ENCODE results near the gene THPO.
"Not testable (repeated sequence)": the region's sequence is repeated elsewhere in the genome, so short reads cannot be mapped to it uniquely, and the experiment has no call there.

Gene THPO

DNA sequence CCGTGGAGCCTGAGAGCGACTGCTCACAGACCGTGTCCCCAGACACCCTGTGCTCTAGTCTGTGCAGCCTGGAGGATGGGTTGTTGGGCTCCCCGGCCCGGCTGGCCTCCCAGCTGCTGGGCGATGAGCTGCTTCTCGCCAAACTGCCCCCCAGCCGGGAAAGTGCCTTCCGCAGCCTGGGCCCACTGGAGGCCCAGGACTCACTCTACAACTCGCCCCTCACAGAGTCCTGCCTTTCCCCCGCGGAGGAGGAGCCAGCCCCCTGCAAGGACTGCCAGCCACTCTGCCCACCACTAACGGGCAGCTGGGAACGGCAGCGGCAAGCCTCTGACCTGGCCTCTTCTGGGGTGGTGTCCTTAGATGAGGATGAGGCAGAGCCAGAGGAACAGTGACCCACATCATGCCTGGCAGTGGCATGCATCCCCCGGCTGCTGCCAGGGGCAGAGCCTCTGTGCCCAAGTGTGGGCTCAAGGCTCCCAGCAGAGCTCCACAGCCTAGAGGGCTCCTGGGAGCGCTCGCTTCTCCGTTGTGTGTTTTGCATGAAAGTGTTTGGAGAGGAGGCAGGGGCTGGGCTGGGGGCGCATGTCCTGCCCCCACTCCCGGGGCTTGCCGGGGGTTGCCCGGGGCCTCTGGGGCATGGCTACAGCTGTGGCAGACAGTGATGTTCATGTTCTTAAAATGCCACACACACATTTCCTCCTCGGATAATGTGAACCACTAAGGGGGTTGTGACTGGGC is 33.3 kb downstream of the THPO start:
- no peak for DNase-seq (ENCODE audit: insufficient read length)
- no peak for TF ChIP-seq POLR2AphosphoS5 (IDR thresholded peaks at IDR 0.05; ENCODE audit: low read depth, low read length)
- FAIRE-seq: no peak

- FAIRE-seq (no peak), DNase-seq (ENCODE audit: insufficient read length) (no peak)
- TF ChIP-seq POLR2A (IDR thresholded peaks at IDR 0.05; ENCODE audit: low read depth, low read length) (no peak), TAF1 (IDR thresholded peaks at IDR 0.05; ENCODE audit: borderline replicate concordance, low read depth, low read length) (no peak), POLR2AphosphoS5 (IDR thresholded peaks at IDR 0.05; ENCODE audit: low read depth, low read length) (no peak)
Measured at GRCh38 chr3:184343200-184343876, 34.7 kb downstream of the THPO start.

GRCh38 chr3:184341925-184342324 is 36.1 kb downstream of the THPO start:
- FAIRE-seq (no peak), DNase-seq (ENCODE audit: insufficient read length) (no peak)
- TF ChIP-seq POLR2AphosphoS5 (IDR thresholded peaks at IDR 0.05; ENCODE audit: low read depth, low read length) (no peak), TAF1 (IDR thresholded peaks at IDR 0.05; ENCODE audit: borderline replicate concordance, low read depth, low read length) (no peak), POLR2A (IDR thresholded peaks at IDR 0.05; ENCODE audit: low read depth, low read length) (no peak)

GRCh38 chr3:184339451-184340135 is 38.4 kb downstream of the THPO start:
- DNase-seq (ENCODE audit: insufficient read length); FAIRE-seq: not testable (repeated sequence)

DNA sequence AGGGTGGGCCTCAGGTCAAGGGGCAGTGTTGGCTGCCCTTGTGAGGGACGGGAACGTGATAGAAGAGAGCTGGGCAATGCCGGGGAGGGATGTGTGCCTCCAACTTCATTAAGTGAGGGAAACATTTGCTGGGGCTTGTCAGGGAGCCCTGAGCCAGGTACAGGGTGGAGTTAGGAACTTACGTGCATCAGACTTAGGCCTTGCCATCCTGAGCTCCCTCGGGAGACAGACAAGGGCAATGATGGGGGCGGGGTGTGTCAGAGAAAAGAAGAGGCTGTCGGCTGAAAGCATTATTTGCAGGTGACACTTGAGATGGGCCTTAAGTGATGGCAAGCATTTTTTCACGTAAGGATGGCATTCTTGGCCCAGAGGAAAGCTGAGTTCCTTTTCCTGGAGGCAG is 39.0 kb downstream of the THPO start:
- TF ChIP-seq POLR2A (IDR thresholded peaks at IDR 0.05; ENCODE audit: low read depth, low read length) (no peak), TAF1 (IDR thresholded peaks at IDR 0.05; ENCODE audit: borderline replicate concordance, low read depth, low read length) (no peak), POLR2AphosphoS5 (IDR thresholded peaks at IDR 0.05; ENCODE audit: low read depth, low read length) (no peak)
- no peak for DNase-seq (ENCODE audit: insufficient read length)
- no peak for FAIRE-seq

DNA sequence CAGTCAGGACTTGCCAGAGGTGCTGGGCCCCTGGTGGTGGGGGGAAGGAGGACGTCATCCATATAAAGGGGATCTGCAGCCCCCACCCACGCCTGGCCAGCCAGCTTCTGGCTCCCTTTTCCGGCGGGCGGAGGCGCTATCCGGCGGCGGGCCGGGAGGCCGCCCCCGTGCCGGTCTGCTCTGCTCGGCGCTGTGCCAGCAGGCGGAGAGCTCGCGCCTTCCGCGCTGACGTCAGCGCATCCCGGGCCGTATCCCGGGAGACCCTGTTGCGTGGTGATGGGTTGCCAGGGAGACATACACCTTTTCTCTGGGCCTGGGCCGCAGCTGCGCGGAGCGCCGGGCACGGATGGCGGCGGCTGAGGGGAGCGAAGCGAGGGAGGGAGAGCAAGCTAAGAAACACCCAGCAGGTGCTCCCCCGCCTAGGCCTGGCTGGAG is 39.5 kb downstream of the THPO start:
- no peak for TF ChIP-seq TAF1 (IDR thresholded peaks at IDR 0.05; ENCODE audit: borderline replicate concordance, low read depth, low read length)
- TF ChIP-seq POLR2AphosphoS5 (IDR thresholded peaks at IDR 0.05; ENCODE audit: low read depth, low read length): no peak
- TF ChIP-seq POLR2A (IDR thresholded peaks at IDR 0.05; ENCODE audit: low read depth, low read length): no peak
- FAIRE-seq (no peak), DNase-seq (ENCODE audit: insufficient read length) (no peak)

DNA sequence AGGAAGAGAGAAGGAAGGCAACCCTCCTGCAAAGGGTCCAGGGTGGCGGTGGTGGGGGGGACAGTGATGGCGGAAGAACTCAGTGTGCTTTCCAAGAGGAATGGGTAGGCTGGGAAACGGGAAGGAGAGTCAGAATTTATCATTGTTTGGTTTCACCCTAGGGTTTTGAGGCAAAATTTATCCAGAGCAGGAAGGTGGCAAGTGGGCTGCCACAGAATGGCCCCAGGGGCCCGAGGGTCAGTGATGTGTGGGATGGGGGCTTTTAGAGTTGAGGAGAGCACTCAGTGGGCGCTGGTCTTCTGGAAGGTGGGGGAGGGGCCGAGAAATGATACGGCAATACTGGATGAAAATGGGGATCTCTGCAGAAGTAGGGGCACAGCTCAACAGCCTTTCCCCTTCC is 40.0 kb downstream of the THPO start:
- TF ChIP-seq TAF1 (IDR thresholded peaks at IDR 0.05; ENCODE audit: borderline replicate concordance, low read depth, low read length) (no peak), POLR2AphosphoS5 (IDR thresholded peaks at IDR 0.05; ENCODE audit: low read depth, low read length) (no peak), POLR2A (IDR thresholded peaks at IDR 0.05; ENCODE audit: low read depth, low read length) (no peak)
- no peak for FAIRE-seq
- DNase-seq (ENCODE audit: insufficient read length): no peak

- DNase-seq (ENCODE audit: insufficient read length) (no peak), FAIRE-seq (no peak)
- TF ChIP-seq POLR2A (IDR thresholded peaks at IDR 0.05; ENCODE audit: low read depth, low read length) (no peak), POLR2AphosphoS5 (IDR thresholded peaks at IDR 0.05; ENCODE audit: low read depth, low read length) (no peak), TAF1 (IDR thresholded peaks at IDR 0.05; ENCODE audit: borderline replicate concordance, low read depth, low read length) (no peak)
Measured at GRCh38 chr3:184337399-184337714, 40.6 kb downstream of the THPO start, which contains the start of gene FAM131A. Gene FAM131A (plus strand): TSS chr3:184337600. CDS start chr3:184337631, 31 bp downstream.

GRCh38 chr3:184336547-184337398 is 41.2 kb downstream of the THPO start:
- TF ChIP-seq POLR2A (IDR thresholded peaks at IDR 0.05; ENCODE audit: low read depth, low read length): no peak
- TF ChIP-seq POLR2AphosphoS5 (IDR thresholded peaks at IDR 0.05; ENCODE audit: low read depth, low read length): no peak
- TF ChIP-seq TAF1 (IDR thresholded peaks at IDR 0.05; ENCODE audit: borderline replicate concordance, low read depth, low read length): no peak
- no peak for FAIRE-seq
- DNase-seq (ENCODE audit: insufficient read length): no peak

GRCh38 chr3:184335661-184336546 is 42.1 kb downstream of the THPO start:
- FAIRE-seq (peak; percentile 98), DNase-seq (ENCODE audit: insufficient read length) (peak; percentile 87)
- peak; percentile 82 for TF ChIP-seq POLR2A (IDR thresholded peaks at IDR 0.05; ENCODE audit: low read depth, low read length)
- no peak for TF ChIP-seq TAF1 (IDR thresholded peaks at IDR 0.05; ENCODE audit: borderline replicate concordance, low read depth, low read length)
- TF ChIP-seq POLR2AphosphoS5 (IDR thresholded peaks at IDR 0.05; ENCODE audit: low read depth, low read length): peak; percentile 98
